GM12892 (cell line): ENCODE measurements around the gene CCDC144A.
"Not testable (repeated sequence)": the region's sequence is repeated elsewhere in the genome, so short reads cannot be mapped to it uniquely, and the experiment has no call there.

ENCODE experiments used
- POLR2A ChIP-seq: IDR thresholded peaks from 2 replicates; pipeline ENCODE4 v1.6.1; 2011; ENCODE audit warnings: low read depth, low read length, control low read depth
- TAF1 ChIP-seq: IDR thresholded peaks from 2 replicates; pipeline ENCODE4 v1.6.1; 2011; ENCODE audit warnings: low read depth, mild to moderate bottlenecking, control low read depth, low read length, borderline replicate concordance

- not testable (repeated sequence) for TF ChIP-seq TAF1, POLR2A
These were observed 60.5 kb downstream of the CCDC144A start for GRCh38 chr17:16750515-16750914.
